Measurements from ENCODE around the gene PRTG.

GRCh38 chr15:55630858-55631257, 112.1 kb downstream of the PRTG start:
- TF ChIP-seq TARDBP (IDR thresholded peaks at IDR 0.05) (no peak), L3MBTL2 (conservative IDR thresholded peaks at IDR 0.05) (no peak), FOXK2 (IDR thresholded peaks at IDR 0.05) (no peak), SP1 (IDR thresholded peaks at IDR 0.05) (no peak), ARNT (IDR thresholded peaks at IDR 0.05) (no peak), BHLHE40 (IDR thresholded peaks at IDR 0.05; ENCODE audit: borderline replicate concordance) (no peak), ZNF384 (IDR thresholded peaks at IDR 0.05) (no peak), FOXM1 (IDR thresholded peaks at IDR 0.05; ENCODE audit: borderline replicate concordance) (no peak), FOXA1 (IDR thresholded peaks at IDR 0.05) (no peak), NFRKB (IDR thresholded peaks at IDR 0.05) (no peak), SUZ12 (IDR thresholded peaks at IDR 0.05) (no peak), HDGF (IDR thresholded peaks at IDR 0.05; ENCODE audit: borderline replicate concordance) (no peak), ELF4 (IDR thresholded peaks at IDR 0.05) (no peak)

All from HEK293T (cell line).